SK-N-SH treated with all-trans-retinoic acid at 6 μM for 48 hours (cell line): ENCODE measurements around the gene TMEM259.

Experiments
- ATAC-seq: fragments of 200-7000 bp; cut with Tn5 transposase; 3 replicates; pipeline ENCODE4 v1.9.1; 2020; ENCODE audit warnings: mild to moderate bottlenecking, moderate library complexity
- ARNTL ChIP-seq: fragments of 450-650 bp; formaldehyde crosslinking; IDR thresholded peaks from 2 replicates; pipeline ENCODE4 v1.5.0; 2020; ENCODE audit warnings: low read depth, mild to moderate bottlenecking, moderate library complexity, borderline replicate concordance
- BACH2 ChIP-seq: fragments of 250-450 bp; sonication (Bioruptor Pico); IDR thresholded peaks from 2 replicates; pipeline ENCODE4 v1.9.0; 2021; ENCODE audit warnings: mild to moderate bottlenecking, borderline replicate concordance
- GLIS3 ChIP-seq: fragments of 250-450 bp; sonication (Bioruptor Pico); IDR thresholded peaks from 2 replicates; pipeline ENCODE4 v1.5.0; 2020; ENCODE audit warnings: mild to moderate bottlenecking, moderate library complexity
- ISL1 ChIP-seq: fragments of 250-450 bp; sonication (Bioruptor Pico); IDR thresholded peaks from 2 replicates; pipeline ENCODE4 v2.1.2; 2022; ENCODE audit warnings: mild to moderate bottlenecking, moderate library complexity
- OSR1 ChIP-seq: fragments of 250-450 bp; sonication (Bioruptor Pico); IDR thresholded peaks from 2 replicates; pipeline ENCODE4 v1.8.0; 2022; ENCODE audit warnings: moderate library complexity, mild to moderate bottlenecking, inconsistent platforms
- PPARA ChIP-seq: fragments of 250-450 bp; sonication (Bioruptor Pico); IDR thresholded peaks from 2 replicates; pipeline ENCODE4 v1.5.0; 2020; ENCODE audit warnings: mild to moderate bottlenecking, borderline replicate concordance
- RARB ChIP-seq: fragments of 250-450 bp; sonication (Bioruptor Pico); IDR thresholded peaks from 2 replicates; pipeline ENCODE4 v1.8.0; 2021; ENCODE audit warnings: mild to moderate bottlenecking, moderate library complexity
- SNAI2 ChIP-seq: fragments of 250-450 bp; sonication (Bioruptor Pico); IDR thresholded peaks from 2 replicates; pipeline ENCODE4 v1.5.0; 2020; ENCODE audit warnings: mild to moderate bottlenecking, moderate library complexity
- TCF4 ChIP-seq: fragments of 250-450 bp; sonication (Bioruptor Pico); IDR thresholded peaks from 2 replicates; pipeline ENCODE4 v1.8.0; 2021; ENCODE audit warnings: mild to moderate bottlenecking, moderate library complexity, borderline replicate concordance
- TOX ChIP-seq: fragments of 250-450 bp; sonication (Bioruptor Pico); IDR thresholded peaks from 2 replicates; pipeline ENCODE4 v1.8.0; 2021; ENCODE audit warnings: mild to moderate bottlenecking, moderate library complexity, borderline replicate concordance
- ZC3H10 ChIP-seq: fragments of 250-450 bp; sonication (Bioruptor Pico); IDR thresholded peaks from 2 replicates; pipeline ENCODE4 v1.5.1; 2021; ENCODE audit warnings: mild to moderate bottlenecking, moderate library complexity
- ZFP3 ChIP-seq: fragments of 250-450 bp; sonication (Bioruptor Pico); IDR thresholded peaks from 2 replicates; pipeline ENCODE4 v1.5.0; 2020; ENCODE audit warnings: mild to moderate bottlenecking, moderate library complexity
- ZFP30 ChIP-seq: fragments of 450-650 bp; formaldehyde crosslinking; IDR thresholded peaks from 2 replicates; pipeline ENCODE4 v1.5.0; 2022; ENCODE audit warnings: mild to moderate bottlenecking, moderate library complexity
- ZNF565 ChIP-seq: fragments of 450-650 bp; formaldehyde crosslinking; conservative IDR thresholded peaks from 2 replicates; pipeline ENCODE4 v1.5.0; 2020; ENCODE audit warnings: low read depth, mild to moderate bottlenecking, moderate library complexity
- ZNF70 ChIP-seq: fragments of 450-650 bp; formaldehyde crosslinking; IDR thresholded peaks from 2 replicates; pipeline ENCODE4 v1.5.0; 2020; ENCODE audit warnings: mild to moderate bottlenecking, moderate library complexity
- ZNF8 ChIP-seq: fragments of 450-650 bp; formaldehyde crosslinking; IDR thresholded peaks from 2 replicates; pipeline ENCODE4 v1.5.0; 2020; ENCODE audit warnings: mild to moderate bottlenecking, moderate library complexity
- TF ChIP-seq, protein P1 (sequence below): fragments of 250-450 bp; sonication (Bioruptor Pico); IDR thresholded peaks from 2 replicates; pipeline ENCODE4 v1.8.0; 2020; ENCODE audit warnings: mild to moderate bottlenecking, moderate library complexity, borderline replicate concordance
- TF ChIP-seq, protein P2 (sequence below): fragments of 250-450 bp; sonication (Bioruptor Pico); IDR thresholded peaks from 2 replicates; pipeline ENCODE4 v1.8.0; 2021; ENCODE audit warnings: low read depth, mild to moderate bottlenecking, moderate library complexity, borderline replicate concordance
- TF ChIP-seq, protein P3 (sequence below): fragments of 250-450 bp; sonication (Bioruptor Pico); IDR thresholded peaks from 2 replicates; pipeline ENCODE4 v1.5.1; 2020; ENCODE audit warnings: low read depth, mild to moderate bottlenecking, moderate library complexity
- TF ChIP-seq, protein P4 (sequence below): fragments of 250-450 bp; sonication (Bioruptor Pico); IDR thresholded peaks from 2 replicates; pipeline ENCODE4 v1.5.1; 2021; ENCODE audit warnings: mild to moderate bottlenecking, moderate library complexity

Gene TMEM259

DNA sequence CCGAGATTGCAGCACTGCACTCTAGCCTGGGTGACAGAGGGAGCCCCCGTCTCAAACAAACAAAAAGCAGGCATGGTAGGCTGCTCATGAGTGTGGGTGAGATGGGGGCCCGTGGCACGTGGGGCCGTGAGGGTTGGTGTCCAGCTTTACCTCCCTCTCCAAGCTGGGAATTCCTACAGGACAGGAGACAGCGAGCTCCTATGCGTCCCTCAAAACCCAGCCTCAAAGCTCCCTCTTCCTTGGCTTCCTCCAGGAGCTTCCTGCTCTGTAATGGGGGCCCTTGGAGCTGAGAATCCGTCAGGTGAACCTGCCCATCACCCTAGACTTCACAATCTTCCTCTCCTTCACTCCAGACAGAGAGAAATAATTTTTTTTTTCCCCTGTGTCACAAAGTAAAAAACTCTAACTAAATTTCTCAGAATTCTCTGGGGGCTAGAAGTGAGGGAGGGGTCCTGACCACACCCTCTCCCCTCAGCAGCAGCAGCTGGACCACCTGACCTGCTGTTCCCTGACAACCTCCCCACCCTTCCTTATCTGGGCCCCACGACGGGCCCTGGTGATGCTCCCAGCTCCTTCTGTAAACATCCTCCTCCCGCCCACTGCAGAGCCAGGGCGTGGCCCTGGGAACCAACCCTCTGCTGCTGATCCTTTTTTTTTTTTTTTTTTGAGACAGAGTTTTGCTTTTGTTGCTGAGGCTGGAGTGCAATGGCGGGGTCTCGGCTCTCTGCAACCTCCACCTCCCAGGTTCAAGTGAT is 58.9 kb downstream of the TMEM259 start:
- no peak for ATAC-seq
- TF ChIP-seq, protein P1, sequence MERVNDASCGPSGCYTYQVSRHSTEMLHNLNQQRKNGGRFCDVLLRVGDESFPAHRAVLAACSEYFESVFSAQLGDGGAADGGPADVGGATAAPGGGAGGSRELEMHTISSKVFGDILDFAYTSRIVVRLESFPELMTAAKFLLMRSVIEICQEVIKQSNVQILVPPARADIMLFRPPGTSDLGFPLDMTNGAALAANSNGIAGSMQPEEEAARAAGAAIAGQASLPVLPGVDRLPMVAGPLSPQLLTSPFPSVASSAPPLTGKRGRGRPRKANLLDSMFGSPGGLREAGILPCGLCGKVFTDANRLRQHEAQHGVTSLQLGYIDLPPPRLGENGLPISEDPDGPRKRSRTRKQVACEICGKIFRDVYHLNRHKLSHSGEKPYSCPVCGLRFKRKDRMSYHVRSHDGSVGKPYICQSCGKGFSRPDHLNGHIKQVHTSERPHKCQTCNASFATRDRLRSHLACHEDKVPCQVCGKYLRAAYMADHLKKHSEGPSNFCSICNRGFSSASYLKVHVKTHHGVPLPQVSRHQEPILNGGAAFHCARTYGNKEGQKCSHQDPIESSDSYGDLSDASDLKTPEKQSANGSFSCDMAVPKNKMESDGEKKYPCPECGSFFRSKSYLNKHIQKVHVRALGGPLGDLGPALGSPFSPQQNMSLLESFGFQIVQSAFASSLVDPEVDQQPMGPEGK (CRISPR knock-in tag) = no peak
- TF ChIP-seq GLIS3 (CRISPR knock-in tag) (no peak), ZFP3 (CRISPR knock-in tag) (peak; percentile 98), ZNF8 (CRISPR knock-in tag) (no peak), ARNTL (CRISPR knock-in tag) (no peak)
- TF ChIP-seq, protein P2, sequence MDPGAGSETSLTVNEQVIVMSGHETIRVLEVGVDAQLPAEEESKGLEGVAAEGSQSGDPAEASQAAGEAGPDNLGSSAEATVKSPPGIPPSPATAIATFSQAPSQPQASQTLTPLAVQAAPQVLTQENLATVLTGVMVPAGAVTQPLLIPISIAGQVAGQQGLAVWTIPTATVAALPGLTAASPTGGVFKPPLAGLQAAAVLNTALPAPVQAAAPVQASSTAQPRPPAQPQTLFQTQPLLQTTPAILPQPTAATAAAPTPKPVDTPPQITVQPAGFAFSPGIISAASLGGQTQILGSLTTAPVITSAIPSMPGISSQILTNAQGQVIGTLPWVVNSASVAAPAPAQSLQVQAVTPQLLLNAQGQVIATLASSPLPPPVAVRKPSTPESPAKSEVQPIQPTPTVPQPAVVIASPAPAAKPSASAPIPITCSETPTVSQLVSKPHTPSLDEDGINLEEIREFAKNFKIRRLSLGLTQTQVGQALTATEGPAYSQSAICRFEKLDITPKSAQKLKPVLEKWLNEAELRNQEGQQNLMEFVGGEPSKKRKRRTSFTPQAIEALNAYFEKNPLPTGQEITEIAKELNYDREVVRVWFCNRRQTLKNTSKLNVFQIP (CRISPR knock-in tag) = no peak

DNA sequence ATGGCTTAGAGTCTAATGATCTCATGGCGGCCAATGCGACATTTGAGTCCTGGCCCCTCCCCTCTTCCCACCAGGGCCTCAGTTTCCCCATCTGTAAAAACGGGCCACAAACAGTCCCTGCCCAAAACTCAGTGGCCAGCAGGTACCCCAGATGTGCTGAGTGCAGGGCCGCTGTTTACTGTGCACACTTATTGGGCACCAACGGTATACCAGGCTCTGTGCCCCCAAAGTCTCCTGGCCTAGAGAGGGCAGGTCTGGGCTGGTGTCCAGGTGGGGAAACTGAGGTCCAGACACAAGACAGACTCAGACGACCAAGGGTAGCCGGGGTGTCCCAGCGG is 60.4 kb downstream of the TMEM259 start:
- ATAC-seq = no peak
- TF ChIP-seq TOX (CRISPR knock-in tag) (no peak), ARNTL (CRISPR knock-in tag) (no peak), ZFP3 (CRISPR knock-in tag) (no peak), TCF4 (CRISPR knock-in tag) (no peak), BACH2 (CRISPR knock-in tag) (no peak), PPARA (CRISPR knock-in tag) (no peak), ZC3H10 (no peak), GLIS3 (CRISPR knock-in tag) (no peak)
- TF ChIP-seq, protein P3, sequence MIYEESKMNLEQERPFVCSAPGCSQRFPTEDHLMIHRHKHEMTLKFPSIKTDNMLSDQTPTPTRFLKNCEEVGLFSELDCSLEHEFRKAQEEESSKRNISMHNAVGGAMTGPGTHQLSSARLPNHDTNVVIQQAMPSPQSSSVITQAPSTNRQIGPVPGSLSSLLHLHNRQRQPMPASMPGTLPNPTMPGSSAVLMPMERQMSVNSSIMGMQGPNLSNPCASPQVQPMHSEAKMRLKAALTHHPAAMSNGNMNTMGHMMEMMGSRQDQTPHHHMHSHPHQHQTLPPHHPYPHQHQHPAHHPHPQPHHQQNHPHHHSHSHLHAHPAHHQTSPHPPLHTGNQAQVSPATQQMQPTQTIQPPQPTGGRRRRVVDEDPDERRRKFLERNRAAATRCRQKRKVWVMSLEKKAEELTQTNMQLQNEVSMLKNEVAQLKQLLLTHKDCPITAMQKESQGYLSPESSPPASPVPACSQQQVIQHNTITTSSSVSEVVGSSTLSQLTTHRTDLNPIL (CRISPR knock-in tag) = no peak

DNA sequence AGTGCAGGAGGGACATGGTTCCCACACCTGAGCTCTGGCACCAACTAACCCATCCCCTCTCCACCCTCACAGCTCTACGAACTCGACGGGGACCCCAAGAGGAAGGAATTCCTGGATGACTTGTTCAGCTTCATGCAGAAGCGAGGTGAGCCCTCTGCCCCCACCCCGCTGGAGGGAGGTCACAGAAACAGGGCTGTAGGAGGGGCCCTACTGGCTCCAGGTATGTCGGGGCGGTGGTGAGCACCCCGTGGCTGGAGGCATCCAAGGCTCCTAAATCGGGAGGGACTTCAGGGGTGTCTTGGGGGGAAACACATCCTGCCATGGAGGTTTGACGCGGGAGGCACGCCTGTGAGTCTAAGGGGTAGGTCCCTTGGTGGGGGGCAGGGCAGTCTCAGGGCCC is 60.9 kb downstream of the TMEM259 start:
- TF ChIP-seq, protein P1 (CRISPR knock-in tag) = no peak
- TF ChIP-seq, protein P4, sequence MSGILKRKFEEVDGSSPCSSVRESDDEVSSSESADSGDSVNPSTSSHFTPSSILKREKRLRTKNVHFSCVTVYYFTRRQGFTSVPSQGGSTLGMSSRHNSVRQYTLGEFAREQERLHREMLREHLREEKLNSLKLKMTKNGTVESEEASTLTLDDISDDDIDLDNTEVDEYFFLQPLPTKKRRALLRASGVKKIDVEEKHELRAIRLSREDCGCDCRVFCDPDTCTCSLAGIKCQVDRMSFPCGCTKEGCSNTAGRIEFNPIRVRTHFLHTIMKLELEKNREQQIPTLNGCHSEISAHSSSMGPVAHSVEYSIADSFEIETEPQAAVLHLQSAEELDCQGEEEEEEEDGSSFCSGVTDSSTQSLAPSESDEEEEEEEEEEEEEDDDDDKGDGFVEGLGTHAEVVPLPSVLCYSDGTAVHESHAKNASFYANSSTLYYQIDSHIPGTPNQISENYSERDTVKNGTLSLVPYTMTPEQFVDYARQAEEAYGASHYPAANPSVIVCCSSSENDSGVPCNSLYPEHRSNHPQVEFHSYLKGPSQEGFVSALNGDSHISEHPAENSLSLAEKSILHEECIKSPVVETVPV (CRISPR knock-in tag) = no peak
- no peak for TF ChIP-seq GLIS3 (CRISPR knock-in tag)
- TF ChIP-seq ZFP3 (CRISPR knock-in tag) = no peak
- no peak for TF ChIP-seq ISL1 (CRISPR knock-in tag)
- TF ChIP-seq ZNF565 (CRISPR knock-in tag) = no peak
- TF ChIP-seq ZFP30 = no peak
- no peak for TF ChIP-seq OSR1 (CRISPR knock-in tag)
- TF ChIP-seq RARB = no peak
- TF ChIP-seq SNAI2 = no peak
- TF ChIP-seq, protein P3 (CRISPR knock-in tag) = no peak
- no peak for TF ChIP-seq ZNF70 (CRISPR knock-in tag)
- no peak for TF ChIP-seq PPARA (CRISPR knock-in tag)
- TF ChIP-seq, all 23 proteins: peak for 0
- ATAC-seq = no peak
